GM21825 (cell line): Measurements from ENCODE around the gene TEX12.

Experiments
- ATAC-seq: cut with Tn5 transposase; IDR thresholded peaks from one replicate; pipeline ENCODE4 v1.9.1; 2021; ENCODE audit warnings: mild to moderate bottlenecking, moderate library complexity; ENCODE audit not compliant: unreplicated experiment

The TEX12 gene

DNA sequence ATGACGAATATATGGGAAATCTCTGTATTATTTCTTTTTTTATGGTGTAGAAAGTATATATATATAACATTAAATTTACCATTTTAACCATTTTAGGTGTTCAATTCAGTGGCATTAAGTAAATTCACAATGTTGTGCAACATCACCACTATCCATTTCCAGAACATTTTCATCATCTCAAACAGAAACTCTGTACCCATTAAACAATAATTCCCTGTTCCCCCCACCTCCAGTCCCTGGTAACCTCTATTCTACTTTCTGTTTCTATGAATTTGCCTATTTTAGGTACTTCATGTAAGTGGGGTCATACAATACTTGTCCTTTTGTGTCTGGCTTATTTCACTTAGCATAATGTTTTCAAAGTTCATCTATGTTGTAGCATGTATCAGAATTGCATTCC lies 43.7 kb downstream of the TEX12 start:
- no peak for ATAC-seq

DNA sequence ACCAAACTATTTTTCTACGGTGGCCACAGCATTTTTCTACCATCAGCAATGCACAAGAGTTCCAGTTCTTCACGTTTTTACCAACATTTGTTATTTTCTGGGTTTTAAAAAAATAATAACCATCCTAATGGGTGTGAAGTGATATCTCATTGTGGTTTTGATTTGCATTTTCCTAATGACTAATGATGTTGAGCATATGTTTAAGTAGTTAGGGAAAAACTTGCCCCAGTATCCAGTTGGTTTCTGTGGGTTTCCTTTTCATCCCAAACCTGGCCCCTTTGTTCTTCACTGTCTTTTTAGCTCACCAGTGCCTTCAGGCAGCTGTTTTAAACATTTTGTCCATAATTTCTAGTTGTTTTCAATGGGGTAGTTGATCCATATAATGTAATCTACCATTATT lies 44.4 kb downstream of the TEX12 start:
- no peak for ATAC-seq

DNA sequence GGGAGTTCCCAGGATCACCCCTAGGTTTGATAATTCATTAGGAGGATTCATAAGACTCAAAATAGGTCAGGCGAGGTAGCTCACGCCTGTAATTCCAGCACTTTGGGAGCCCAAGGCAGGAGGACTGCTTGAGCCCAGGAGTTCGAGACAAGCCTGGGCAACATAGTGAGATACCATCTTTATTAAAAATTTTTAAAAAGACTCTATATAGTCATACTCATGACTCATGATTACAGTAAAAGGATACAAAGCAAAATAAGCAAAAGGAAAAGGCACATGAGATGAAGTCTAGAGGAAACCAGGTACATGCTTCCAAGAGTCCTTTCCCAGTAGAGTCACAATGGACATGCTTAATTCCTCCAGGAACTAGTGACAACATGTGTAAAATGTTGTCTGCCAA lies 45.1 kb downstream of the TEX12 start:
- no peak for ATAC-seq

DNA sequence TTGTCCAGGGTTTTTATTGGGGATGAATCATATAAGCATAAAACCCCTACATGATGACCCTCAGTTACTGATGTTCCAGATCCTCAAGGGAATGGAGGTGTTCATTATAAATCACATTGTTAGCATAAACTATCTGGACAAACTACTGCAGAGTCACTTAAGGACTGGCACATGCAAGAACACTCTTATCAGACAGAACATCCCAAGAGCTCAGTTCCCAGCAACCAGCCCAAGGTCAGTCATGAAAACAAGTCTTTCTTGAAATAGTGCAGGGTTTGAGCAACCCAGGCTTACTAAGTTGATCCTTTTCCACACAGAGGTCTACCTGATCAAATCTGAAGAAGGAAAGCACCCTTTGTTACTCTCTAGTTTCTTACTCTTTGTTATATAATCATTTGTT lies 45.5 kb downstream of the TEX12 start:
- no peak for ATAC-seq

DNA sequence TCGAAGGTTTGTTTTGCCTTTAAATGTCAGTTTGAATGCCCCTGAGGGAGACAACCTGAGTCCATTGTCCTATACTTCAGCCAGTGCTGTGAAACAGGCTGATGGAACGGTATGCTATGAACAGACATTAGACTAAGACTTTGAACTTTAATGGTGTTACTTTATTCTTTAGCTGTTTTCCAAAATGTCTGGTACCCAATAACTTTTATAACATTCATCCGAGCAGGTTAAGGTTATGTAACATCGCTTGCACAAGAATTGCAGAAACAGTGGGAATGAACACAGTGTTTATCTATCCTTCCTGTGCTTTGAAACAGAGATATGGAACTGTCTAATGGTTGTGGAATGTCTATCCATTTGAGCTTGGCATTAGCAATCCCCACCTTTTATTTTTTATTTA lies 46.6 kb downstream of the TEX12 start:
- no peak for ATAC-seq

DNA sequence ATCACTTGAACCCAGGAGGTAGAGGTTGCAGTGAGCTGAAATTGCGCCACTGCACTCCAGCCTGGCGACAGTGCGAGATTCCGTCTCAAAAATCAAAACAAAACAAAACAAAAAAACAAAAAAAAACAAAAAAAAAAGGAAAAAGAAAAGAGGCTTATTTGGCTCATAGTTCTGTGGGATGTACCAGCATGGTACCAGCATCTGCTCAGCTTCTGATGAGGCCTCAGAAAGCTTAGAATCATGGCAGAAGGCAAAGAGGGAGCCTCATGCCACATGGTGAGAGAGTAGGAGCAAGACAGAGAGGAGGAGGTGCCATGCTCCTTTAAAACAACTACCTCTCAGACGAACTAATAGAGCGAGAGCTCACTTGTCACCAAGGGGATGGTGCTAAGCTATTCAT lies 48.4 kb downstream of the TEX12 start:
- no peak for ATAC-seq

DNA sequence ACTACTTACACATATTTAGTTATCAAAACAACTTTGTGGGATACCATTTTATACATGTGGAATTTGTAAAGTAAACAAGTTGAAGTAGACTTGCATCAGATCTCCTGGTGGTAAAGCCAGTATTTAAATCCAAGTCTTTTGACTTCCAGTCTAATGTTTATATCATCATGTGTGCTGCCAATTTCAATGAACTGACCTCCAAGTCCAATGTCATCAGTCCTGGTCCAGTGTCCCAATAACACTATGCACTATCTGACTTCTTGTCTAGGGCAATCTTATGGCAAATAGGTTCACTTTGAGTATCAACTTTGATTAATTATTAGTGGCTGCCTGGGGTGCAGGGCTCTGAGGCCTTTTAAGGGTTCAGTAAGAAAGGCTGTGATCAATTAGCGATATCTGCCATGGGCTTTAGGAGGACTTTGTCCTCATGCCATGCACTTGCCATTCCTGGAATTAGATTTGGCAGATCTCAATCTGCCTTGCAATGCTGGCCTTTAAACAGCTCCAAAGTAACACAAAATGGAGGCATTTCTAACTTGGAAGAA lies 49.5 kb downstream of the TEX12 start:
- ATAC-seq: no peak

DNA sequence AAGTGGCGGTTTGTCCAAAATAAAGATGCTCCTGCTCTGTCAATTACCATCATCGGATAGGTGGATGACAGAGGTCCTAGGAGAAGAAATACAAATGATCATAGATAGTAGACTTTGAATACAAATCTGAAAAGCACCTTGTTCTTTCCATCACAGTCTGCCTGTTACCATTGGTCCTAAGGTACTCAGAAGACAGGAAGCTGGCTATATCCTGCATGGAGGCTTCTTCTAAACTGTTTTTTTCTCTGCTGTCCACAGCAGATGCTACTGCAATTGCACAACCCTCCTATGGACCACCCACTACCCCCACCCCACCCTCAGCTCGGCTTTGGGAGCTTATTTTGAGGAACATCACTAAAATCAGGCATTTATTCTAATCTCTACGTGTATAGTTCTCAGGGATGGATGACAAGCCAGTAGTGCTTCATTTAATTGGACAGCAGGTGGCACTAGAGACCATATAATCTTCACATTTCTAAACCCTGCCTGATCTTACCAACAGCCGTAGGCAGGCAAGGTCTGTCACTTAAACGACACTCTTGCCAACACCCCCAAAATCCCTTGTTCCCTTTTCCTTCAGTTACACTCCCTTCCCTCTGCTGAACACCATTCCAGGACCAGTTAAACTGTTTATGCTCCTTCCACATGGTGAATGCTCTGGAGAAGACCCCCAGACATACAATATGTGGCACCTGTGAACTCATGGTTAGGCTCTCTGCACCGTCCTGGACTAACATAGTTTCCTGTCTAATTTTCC lies 52.5 kb downstream of the TEX12 start:
- peak; percentile 93 for ATAC-seq

DNA sequence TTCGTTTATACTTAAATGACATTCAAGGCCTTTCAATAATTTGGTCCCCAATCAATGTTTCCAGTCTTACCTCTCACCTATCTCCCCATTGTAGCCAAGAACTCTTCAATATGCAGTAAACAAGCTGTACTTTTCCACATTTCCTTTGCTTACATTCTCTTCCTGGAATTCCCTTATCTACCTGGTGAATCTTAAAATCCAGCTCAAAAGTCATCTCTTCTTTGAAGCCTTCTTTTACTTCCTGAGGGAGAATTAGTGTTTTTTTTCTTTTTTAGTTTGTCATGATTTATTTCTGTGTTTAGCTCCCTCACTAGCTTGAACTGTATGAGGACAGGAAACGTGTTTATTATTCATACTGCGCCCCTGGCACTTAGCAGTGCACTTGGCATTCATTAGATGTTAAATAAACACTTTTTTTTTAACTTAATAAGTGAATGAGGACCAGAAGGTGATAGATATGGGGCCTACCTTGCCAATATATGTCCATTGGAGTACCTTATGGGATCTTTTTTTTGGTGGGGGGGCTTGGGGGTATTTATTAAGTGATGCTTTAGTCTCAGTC lies 54.2 kb downstream of the TEX12 start:
- no peak for ATAC-seq
